ENCODE measurements around the gene HEBP1. TPM values are rescaled to one million over a fixed set of nuclear protein-coding genes. Genes with fewer than 3 reads are reported as not detected.

Gene HEBP1
- total RNA-seq, 1 donor from 2014 or later, result 57.1 TPM

Other genes starting within 250 kb of the HEBP1 start
- 27.5 and 31.4 TPM in 2 replicates for gene APOLD1, start 214.6 kb downstream of the HEBP1 start, total RNA-seq
- gene DDX47, start 186.9 kb downstream of the HEBP1 start, total RNA-seq, result 49.5 and 51.6 TPM in 2 replicates
- 14.9 and 18.7 TPM in 2 replicates for gene GPRC5A, start 108.7 kb downstream of the HEBP1 start, total RNA-seq
- not detected in 2 replicates for gene GPRC5D, start 48.1 kb downstream of the HEBP1 start, total RNA-seq
- gene FAM234B, start 44.1 kb upstream of the HEBP1 start, total RNA-seq, result 5.6 and 6.8 TPM in 2 replicates
- 0.10 TPM in 1 of 2 replicates, not detected in the other for gene GSG1, start 103.4 kb upstream of the HEBP1 start, total RNA-seq
- 744 and 1,093 TPM in 2 replicates for gene EMP1, start 196.5 kb upstream of the HEBP1 start, total RNA-seq

Measured in glomerular endothelial cell (primary cell).